Measurements from ENCODE around the gene C4BPB. TPM values are rescaled to one million over a fixed set of nuclear protein-coding genes. Genes with fewer than 3 reads are reported as not detected.
A peak's percentile ranks its signal among the peaks of the same experiment; 100 is the strongest.
"Not testable (repeated sequence)": the region's sequence is repeated elsewhere in the genome, so short reads cannot be mapped to it uniquely, and the experiment has no call there.

The C4BPB gene, protein sequence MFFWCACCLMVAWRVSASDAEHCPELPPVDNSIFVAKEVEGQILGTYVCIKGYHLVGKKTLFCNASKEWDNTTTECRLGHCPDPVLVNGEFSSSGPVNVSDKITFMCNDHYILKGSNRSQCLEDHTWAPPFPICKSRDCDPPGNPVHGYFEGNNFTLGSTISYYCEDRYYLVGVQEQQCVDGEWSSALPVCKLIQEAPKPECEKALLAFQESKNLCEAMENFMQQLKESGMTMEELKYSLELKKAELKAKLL
- 16.0 and 16.8 TPM in 2 replicates for total RNA-seq
- 12.4 and 13.5 TPM in 2 replicates for polyA plus RNA-seq

DNA sequence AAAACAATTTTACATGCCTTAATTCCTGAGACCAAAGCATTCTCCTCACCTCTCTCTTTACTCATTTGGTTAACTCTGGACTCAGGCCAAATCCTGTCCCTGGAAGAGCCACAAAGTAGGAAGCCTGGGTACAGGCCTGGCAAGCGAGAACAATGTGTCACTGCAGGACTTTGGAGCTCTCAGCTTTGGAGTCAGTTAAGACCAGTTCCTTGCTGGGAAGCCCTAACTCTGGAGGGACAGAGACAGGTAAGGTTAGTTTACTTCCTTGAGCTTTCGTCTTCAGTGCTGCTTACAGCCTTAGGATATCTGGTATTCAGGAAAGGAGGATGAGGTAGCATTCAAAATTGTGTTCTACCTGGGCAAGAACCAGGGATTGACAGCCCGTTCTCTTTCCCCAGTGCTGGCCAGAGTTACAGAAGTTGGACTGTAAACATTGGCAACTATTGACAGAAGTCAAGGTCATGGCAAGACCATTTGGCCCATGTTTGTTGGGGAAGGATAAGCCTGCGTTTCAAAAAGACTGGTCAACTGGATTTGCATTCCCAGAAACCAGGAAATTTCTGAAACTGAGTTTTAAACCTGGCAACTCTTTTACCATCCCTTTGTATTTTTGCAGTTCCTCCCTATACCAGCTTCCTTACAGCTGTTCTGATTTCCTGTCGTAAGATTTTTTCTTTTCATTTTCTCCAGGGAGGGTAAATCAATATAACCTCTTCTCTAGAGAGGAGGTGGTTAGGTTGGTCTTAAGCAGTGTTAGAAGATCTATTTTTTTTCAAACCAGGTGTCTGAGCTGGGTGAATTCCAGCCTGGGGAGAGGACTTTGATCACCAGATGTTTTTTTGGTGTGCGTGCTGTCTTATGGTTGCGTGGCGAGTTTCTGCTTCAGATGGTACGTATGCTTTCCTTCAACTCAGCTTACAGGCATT is at the start of gene C4BPB:
C4BPB (plus strand) TSS at position 160 of the 926 bp plus-strand sequence; CDS start at position 832, 672 bp downstream.
- Histone ChIP-seq H3K27me3 (no peaks in the 10 kb centered on the region), H3K4me2 (peak within 1 kb of the TSS; percentile 21), H3K36me3 (replicated peaks; ENCODE audit: insufficient read depth, low read depth) (no peaks in the 10 kb centered on the region), H3K4me1 (ENCODE audit: insufficient read depth) (peaks cover 38% of the 10 kb centered on the region), H3K79me2 (no peaks in the 10 kb centered on the region), H3K4me3 (peak within 1 kb of the TSS; percentile 6), H3K9me3 (ENCODE audit: low read depth) (no peaks in the 10 kb centered on the region), H3K9me2 (replicated peaks; ENCODE audit: insufficient read depth) (no peaks in the 10 kb centered on the region), H2AFZ (peak within 1 kb of the TSS; percentile 8), H3K27ac (peak within 1 kb of the TSS; percentile 86), H4K20me1 (ENCODE audit: insufficient read depth, poor library complexity, severe bottlenecking) (no peaks in the 10 kb centered on the region)
- TF ChIP-seq EZH2phosphoT487 (IDR thresholded peaks at IDR 0.05; ENCODE audit: low read depth, severe bottlenecking, unreplicated experiment) = no peak
- no peak for TF ChIP-seq EZH2 (IDR thresholded peaks at IDR 0.05; ENCODE audit: borderline replicate concordance)
- TF ChIP-seq, protein P1, sequence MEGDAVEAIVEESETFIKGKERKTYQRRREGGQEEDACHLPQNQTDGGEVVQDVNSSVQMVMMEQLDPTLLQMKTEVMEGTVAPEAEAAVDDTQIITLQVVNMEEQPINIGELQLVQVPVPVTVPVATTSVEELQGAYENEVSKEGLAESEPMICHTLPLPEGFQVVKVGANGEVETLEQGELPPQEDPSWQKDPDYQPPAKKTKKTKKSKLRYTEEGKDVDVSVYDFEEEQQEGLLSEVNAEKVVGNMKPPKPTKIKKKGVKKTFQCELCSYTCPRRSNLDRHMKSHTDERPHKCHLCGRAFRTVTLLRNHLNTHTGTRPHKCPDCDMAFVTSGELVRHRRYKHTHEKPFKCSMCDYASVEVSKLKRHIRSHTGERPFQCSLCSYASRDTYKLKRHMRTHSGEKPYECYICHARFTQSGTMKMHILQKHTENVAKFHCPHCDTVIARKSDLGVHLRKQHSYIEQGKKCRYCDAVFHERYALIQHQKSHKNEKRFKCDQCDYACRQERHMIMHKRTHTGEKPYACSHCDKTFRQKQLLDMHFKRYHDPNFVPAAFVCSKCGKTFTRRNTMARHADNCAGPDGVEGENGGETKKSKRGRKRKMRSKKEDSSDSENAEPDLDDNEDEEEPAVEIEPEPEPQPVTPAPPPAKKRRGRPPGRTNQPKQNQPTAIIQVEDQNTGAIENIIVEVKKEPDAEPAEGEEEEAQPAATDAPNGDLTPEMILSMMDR (IDR thresholded peaks at IDR 0.05; ENCODE audit: poor library complexity) = no peak
- 50% methylated on average over 9 of the region's 9 CpGs for WGBS (ENCODE audit: low lambda C conversion rate, missing lambda C conversion rate)
- peak; percentile 59 for DNase-seq (ENCODE audit: low spot score)

DNA sequence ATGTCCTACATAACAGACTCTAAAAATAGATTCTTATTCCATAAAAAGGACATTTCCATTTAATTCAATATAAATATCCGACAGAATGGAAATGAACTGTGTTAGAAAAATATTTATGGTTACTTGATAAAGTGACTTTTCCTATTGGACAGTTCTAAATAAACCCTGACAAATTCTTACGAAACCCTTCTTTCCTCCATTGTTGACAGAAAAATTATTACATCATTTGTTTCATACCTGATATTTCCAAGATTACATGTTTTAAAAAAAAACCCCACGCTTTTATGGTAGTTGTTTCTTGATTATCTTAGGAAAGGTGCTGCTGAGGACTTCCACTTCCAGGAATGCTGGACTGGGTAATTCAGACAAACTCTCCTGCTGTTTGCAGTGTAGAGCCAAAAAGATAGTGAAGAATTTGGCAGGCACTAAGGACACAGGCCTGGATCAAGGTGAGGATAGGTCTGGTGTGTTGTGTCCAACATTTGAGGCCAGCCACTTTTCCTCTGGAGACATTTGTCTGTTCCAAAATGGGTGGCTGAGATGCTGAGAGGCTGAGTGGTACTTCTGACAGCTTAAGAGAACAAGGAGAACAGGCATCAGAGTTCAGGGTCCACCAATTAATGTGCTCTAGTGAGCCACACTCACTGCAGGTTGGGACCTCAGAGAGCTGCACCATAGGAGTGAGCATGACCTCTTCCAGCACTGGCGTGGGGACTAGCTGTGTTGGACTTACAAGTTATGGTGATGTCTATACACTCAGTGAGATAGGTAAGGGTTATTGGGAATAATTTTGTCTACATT is 49.1 kb upstream of the C4BPB start:
- Histone ChIP-seq H3K36me3 (replicated peaks; ENCODE audit: insufficient read depth, low read depth) (no peaks in the 10 kb centered on the region), H3K27me3 (no peaks in the 10 kb centered on the region), H3K9me3 (ENCODE audit: low read depth) (no peaks in the 10 kb centered on the region), H3K27ac (peak overlapping the region; percentile 58), H3K4me1 (ENCODE audit: insufficient read depth) (peaks cover 13% of the 10 kb centered on the region), H4K20me1 (ENCODE audit: insufficient read depth, poor library complexity, severe bottlenecking) (no peaks in the 10 kb centered on the region), H3K4me3 (no peak overlapping the region), H3K4me2 (no peak overlapping the region), H3K9me2 (replicated peaks; ENCODE audit: insufficient read depth) (no peaks in the 10 kb centered on the region), H2AFZ (no peak overlapping the region), H3K79me2 (peaks cover 3% of the 10 kb centered on the region)
- TF ChIP-seq EZH2phosphoT487 (IDR thresholded peaks at IDR 0.05; ENCODE audit: low read depth, severe bottlenecking, unreplicated experiment) = no peak
- TF ChIP-seq, protein P1 (IDR thresholded peaks at IDR 0.05; ENCODE audit: poor library complexity) = no peak
- TF ChIP-seq EZH2 (IDR thresholded peaks at IDR 0.05; ENCODE audit: borderline replicate concordance) = no peak
- 84% methylated on average over 4 of the region's 4 CpGs for WGBS (ENCODE audit: low lambda C conversion rate, missing lambda C conversion rate)
- no peak for DNase-seq (ENCODE audit: low spot score)

DNA sequence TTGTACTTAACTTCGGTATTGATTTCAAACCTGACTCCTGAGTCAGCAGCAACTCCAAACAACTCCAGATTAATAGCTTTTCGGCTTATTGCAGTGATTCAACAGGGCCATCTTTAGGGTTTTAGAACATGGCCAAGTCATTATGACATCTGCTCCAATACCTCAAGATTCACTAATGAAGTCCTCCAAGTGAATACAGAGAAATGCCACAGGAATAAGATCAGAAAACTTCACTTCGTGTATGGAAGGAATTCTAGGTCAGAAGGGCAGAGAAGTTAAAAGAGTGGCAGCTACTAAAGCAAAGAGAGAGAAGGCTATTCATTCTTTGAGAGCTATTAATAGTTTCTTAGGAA is 48.5 kb upstream of the C4BPB start:
- Histone ChIP-seq H3K9me3 (ENCODE audit: low read depth) (no peaks in the 10 kb centered on the region), H3K9me2 (replicated peaks; ENCODE audit: insufficient read depth) (no peaks in the 10 kb centered on the region), H3K79me2 (peaks cover 6% of the 10 kb centered on the region), H3K27me3 (no peaks in the 10 kb centered on the region), H3K4me3 (no peak overlapping the region), H3K4me2 (no peak overlapping the region), H4K20me1 (ENCODE audit: insufficient read depth, poor library complexity, severe bottlenecking) (no peaks in the 10 kb centered on the region), H3K4me1 (ENCODE audit: insufficient read depth) (peaks cover 13% of the 10 kb centered on the region), H2AFZ (no peak overlapping the region), H3K36me3 (replicated peaks; ENCODE audit: insufficient read depth, low read depth) (no peaks in the 10 kb centered on the region), H3K27ac (peak overlapping the region; percentile 58)
- no peak for TF ChIP-seq EZH2 (IDR thresholded peaks at IDR 0.05; ENCODE audit: borderline replicate concordance)
- TF ChIP-seq EZH2phosphoT487 (IDR thresholded peaks at IDR 0.05; ENCODE audit: low read depth, severe bottlenecking, unreplicated experiment) = no peak
- TF ChIP-seq, protein P1 (IDR thresholded peaks at IDR 0.05; ENCODE audit: poor library complexity) = no peak
- no peak for DNase-seq (ENCODE audit: low spot score)
- 47% methylated on average over 3 of the region's 3 CpGs for WGBS (ENCODE audit: low lambda C conversion rate, missing lambda C conversion rate)

DNA sequence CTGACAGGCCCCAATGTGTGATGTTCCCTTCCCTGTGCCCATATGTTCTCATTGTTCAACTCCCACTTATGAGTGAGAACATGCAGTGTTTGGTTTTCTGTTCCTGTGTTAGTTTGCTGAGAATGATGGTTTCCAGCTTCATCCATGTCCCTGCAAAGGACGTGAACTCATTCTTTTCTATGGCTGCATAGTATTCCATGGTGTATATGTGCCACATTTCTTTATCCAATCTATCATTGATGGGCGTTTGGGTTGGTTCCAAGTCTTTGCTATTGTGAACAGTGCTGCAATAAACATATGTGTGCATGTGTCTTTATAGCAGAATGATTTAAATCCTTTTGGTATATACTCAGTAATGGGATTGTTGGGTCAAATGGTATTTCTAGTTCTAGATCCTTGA is 47.3 kb upstream of the C4BPB start:
- not testable (repeated sequence) for H3K36me3 ChIP-seq (replicated peaks; ENCODE audit: insufficient read depth, low read depth); H3K27me3 ChIP-seq; H2AFZ ChIP-seq; H3K9me3 ChIP-seq (ENCODE audit: low read depth); H3K9me2 ChIP-seq (replicated peaks; ENCODE audit: insufficient read depth); H3K4me3 ChIP-seq; H4K20me1 ChIP-seq (ENCODE audit: insufficient read depth, poor library complexity, severe bottlenecking); H3K4me2 ChIP-seq; H3K27ac ChIP-seq; DNase-seq (ENCODE audit: low spot score)
- WGBS (ENCODE audit: low lambda C conversion rate, missing lambda C conversion rate) = 94% methylated on average over 2 of the region's 2 CpGs
- H3K79me2 ChIP-seq = peaks cover 18% of the 10 kb centered on the region
- peaks cover 23% of the 10 kb centered on the region for H3K4me1 ChIP-seq (ENCODE audit: insufficient read depth)
